PC-9 (cell line): ENCODE measurements around the gene FOXL2NB. TPM values are rescaled to one million over a fixed set of nuclear protein-coding genes. Genes with fewer than 3 reads are reported as not detected.

ENCODE experiments used
- BruUV-seq: library from RNA; stranded (reverse); fragments of 400-500 nt; replicated peaks from 2 replicates; lab custom pipeline; 2021; lab: Mats Ljungman, UMichigan
- CTCF ChIA-PET: fragments of 300-600 bp; sonication (Branson Sonifier 250); formaldehyde crosslinking; loops from one replicate; lab custom pipeline; 2022; ENCODE audit warnings: antibody characterized with exemption; lab: Charles Lee
- POLR2A ChIA-PET: fragments of 300-600 bp; sonication (Branson Sonifier 250); formaldehyde crosslinking; loops from one replicate; lab custom pipeline; 2022; ENCODE audit warnings: antibody characterized with exemption; ENCODE audit not compliant: unreplicated experiment; lab: Charles Lee
- DNase-seq, 2 experiments: peaks; one replicate each; pipeline versions ENCODE4 v3.0.0 to v3.0.0-alpha.2; 2015 to 2022; ENCODE audit warnings: mixed read lengths in 1 of 2
- H2AFZ ChIP-seq: fragments of 200-600 bp; sonication (generic); 2 replicates; pipeline ENCODE4 v1.8.1; 2017; ENCODE audit warnings: antibody characterized with exemption
- H3F3A ChIP-seq: fragments of 200-600 bp; sonication (generic); 2 replicates; pipeline ENCODE4 v1.8.1; 2017; ENCODE audit warnings: antibody characterized with exemption, mild to moderate bottlenecking, low read depth; ENCODE audit not compliant: insufficient read depth
- H3K27ac ChIP-seq: fragments of 200-600 bp; sonication (generic); 2 replicates; pipeline ENCODE4 v1.6.1; 2016; ENCODE audit warnings: mixed run types
- H3K27me3 ChIP-seq: fragments of 200-600 bp; sonication (generic); 2 replicates; pipeline ENCODE4 v1.6.1; 2016; ENCODE audit warnings: low read depth, mixed run types; ENCODE audit not compliant: insufficient read depth
- H3K36me3 ChIP-seq: fragments of 200-600 bp; sonication (generic); 2 replicates; pipeline ENCODE4 v1.6.1; 2016; ENCODE audit warnings: low read depth, mixed run types
- H3K4me1 ChIP-seq: fragments of 200-600 bp; sonication (generic); replicated peaks from 2 replicates; pipeline ENCODE4 v1.6.1; 2016; ENCODE audit warnings: mixed run types; ENCODE audit not compliant: insufficient read depth
- H3K4me2 ChIP-seq: fragments of 200-600 bp; sonication (generic); 2 replicates; pipeline ENCODE4 v1.6.1; 2017; ENCODE audit warnings: mixed run types
- H3K4me3 ChIP-seq: fragments of 200-600 bp; sonication (generic); 2 replicates; pipeline ENCODE4 v1.6.1; 2016; ENCODE audit warnings: mixed run types
- H3K79me2 ChIP-seq: fragments of 200-600 bp; sonication (generic); 2 replicates; pipeline ENCODE4 v1.6.1; 2017; ENCODE audit warnings: low read depth, mixed run types
- H3K9me2 ChIP-seq: fragments of 200-600 bp; sonication (generic); 2 replicates; pipeline ENCODE4 v1.8.1; 2017; ENCODE audit warnings: mild to moderate bottlenecking; ENCODE audit not compliant: insufficient read depth
- H3K9me3 ChIP-seq: fragments of 200-600 bp; sonication (generic); 2 replicates; pipeline ENCODE4 v1.8.1; 2016; ENCODE audit warnings: low read depth; ENCODE audit not compliant: insufficient read depth
- H4K20me1 ChIP-seq: fragments of 200-600 bp; sonication (generic); 2 replicates; pipeline ENCODE4 v1.8.1; 2017; ENCODE audit not compliant: insufficient read depth
- EZH2 ChIP-seq: fragments of 200-600 bp; sonication (generic); IDR thresholded peaks from 2 replicates; pipeline ENCODE4 v1.8.0; 2017; ENCODE audit warnings: antibody characterized with exemption, low read depth
- intact Hi-C: fragments of 100-400 bp; cut with micrococcal nuclease; formaldehyde crosslinking; loops from one replicate; pipeline ENCODE4 v1.10.0; 2022; ENCODE audit not compliant: unreplicated experiment
- total RNA-seq: library from RNA; stranded (reverse); gene quantifications from 2 replicates; pipeline ENCODE4 v1.2.3, GENCODE V29; 2021
- TF ChIP-seq, protein P1 (sequence below): fragments of 200-600 bp; sonication (generic); conservative IDR thresholded peaks from 2 replicates; pipeline ENCODE4 v1.6.1; 2017; ENCODE audit warnings: mixed run types, antibody characterized with exemption, mild to moderate bottlenecking, moderate library complexity

Gene FOXL2NB
- total RNA-seq, 1 experiment from 2014 or later: 0.09 TPM

DNA sequence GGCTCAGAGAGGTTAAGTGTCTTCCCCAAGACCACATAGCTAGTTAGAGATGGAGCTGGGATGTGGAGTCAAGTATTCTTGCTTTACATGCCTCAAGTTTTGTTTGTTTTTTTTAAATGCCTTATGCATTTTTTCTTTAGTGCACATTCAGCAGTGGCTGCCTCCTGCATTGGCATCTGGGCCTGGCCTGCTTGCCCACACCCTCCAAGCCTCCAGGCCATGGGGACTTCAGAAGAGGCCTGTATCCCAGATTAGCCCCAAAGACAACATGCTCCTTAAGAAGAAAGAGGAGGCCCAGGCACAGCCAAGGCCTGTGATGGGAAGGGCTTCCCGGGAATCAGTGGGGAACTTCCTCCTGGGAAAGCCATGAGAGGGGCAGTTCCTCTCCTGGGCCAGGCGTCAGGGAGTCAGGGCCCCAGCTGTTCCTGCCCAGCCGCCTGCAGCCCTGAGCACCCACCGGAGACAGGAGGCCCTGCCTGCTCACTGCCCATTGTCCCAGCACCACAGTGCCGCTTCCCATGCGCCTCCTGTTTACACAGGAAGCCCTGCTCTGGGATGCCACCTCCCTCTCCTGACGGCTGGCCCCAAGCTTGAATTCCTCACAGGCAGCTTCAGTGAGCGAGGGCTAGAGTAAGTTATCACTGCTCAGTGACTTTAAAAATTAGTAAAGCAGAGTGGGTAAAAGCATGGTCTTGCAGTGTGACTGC lies 16.0 kb downstream of the FOXL2NB start:
- no peaks in the 10 kb centered on the region for H3K9me2 ChIP-seq
- POLR2A ChIA-PET: no interaction called here

DNA sequence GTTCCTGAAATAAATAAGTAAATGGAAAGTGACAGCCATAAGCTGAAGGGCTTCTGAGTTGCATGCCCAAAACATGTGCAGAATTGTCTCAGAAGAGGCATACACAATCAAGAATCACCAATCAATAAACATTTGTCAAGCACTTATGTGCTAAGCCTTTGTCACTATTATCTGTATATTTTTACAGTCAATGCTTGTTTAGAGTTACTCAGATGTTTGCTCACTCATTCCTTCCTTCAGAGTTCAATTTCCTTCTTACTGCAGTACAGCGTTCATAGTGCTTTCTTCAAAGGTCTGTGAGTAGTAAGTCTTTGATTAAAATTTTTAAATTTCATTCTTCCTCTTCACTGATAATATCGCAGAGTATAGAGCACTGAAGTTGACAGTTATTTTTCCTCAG lies 17.2 kb downstream of the FOXL2NB start:
- TF ChIP-seq, protein P1, sequence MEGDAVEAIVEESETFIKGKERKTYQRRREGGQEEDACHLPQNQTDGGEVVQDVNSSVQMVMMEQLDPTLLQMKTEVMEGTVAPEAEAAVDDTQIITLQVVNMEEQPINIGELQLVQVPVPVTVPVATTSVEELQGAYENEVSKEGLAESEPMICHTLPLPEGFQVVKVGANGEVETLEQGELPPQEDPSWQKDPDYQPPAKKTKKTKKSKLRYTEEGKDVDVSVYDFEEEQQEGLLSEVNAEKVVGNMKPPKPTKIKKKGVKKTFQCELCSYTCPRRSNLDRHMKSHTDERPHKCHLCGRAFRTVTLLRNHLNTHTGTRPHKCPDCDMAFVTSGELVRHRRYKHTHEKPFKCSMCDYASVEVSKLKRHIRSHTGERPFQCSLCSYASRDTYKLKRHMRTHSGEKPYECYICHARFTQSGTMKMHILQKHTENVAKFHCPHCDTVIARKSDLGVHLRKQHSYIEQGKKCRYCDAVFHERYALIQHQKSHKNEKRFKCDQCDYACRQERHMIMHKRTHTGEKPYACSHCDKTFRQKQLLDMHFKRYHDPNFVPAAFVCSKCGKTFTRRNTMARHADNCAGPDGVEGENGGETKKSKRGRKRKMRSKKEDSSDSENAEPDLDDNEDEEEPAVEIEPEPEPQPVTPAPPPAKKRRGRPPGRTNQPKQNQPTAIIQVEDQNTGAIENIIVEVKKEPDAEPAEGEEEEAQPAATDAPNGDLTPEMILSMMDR: no peak
- TF ChIP-seq EZH2: no peak
- POLR2A ChIA-PET: no interaction called here
- Histone ChIP-seq H3K4me2 (no peak overlapping the region), H3K9me3 (no peaks in the 10 kb centered on the region), H3K36me3 (no peaks in the 10 kb centered on the region), H3K4me1 (no peaks in the 10 kb centered on the region), H3K4me3 (no peak overlapping the region), H4K20me1 (no peaks in the 10 kb centered on the region), H2AFZ (no peak overlapping the region), H3F3A (no peaks in the 10 kb centered on the region), H3K27ac (no peak overlapping the region), H3K79me2 (no peaks in the 10 kb centered on the region), H3K9me2 (no peaks in the 10 kb centered on the region), H3K27me3 (0 out of 2 replicates have a peak, but pooled peaks cover 5% of the 10 kb centered on the region)
- intact Hi-C loops: no loop called here
- DNase-seq: no peak
- no TSS peak for BruUV-seq
- CTCF ChIA-PET: no interaction called here

More for the DNA sequence above, 16.0 kb downstream of the FOXL2NB start:
- no peak overlapping the region for H3K4me3 ChIP-seq
- H2AFZ ChIP-seq: no peak overlapping the region
- H3K36me3 ChIP-seq: no peaks in the 10 kb centered on the region
- H3K79me2 ChIP-seq: no peaks in the 10 kb centered on the region
- intact Hi-C loops: no loop called here
- TF ChIP-seq EZH2: no peak
- TF ChIP-seq, protein P1: no peak
- 0 out of 2 replicates have a peak, but pooled peaks cover 5% of the 10 kb centered on the region for H3K27me3 ChIP-seq
- H3K27ac ChIP-seq: no peak overlapping the region
- no TSS peak for BruUV-seq
- CTCF ChIA-PET: no interaction called here
- no peak overlapping the region for H3K4me2 ChIP-seq
- no peak for DNase-seq
- no peaks in the 10 kb centered on the region for H3F3A ChIP-seq
- no peaks in the 10 kb centered on the region for H4K20me1 ChIP-seq
- H3K4me1 ChIP-seq: no peaks in the 10 kb centered on the region
- H3K9me3 ChIP-seq: no peaks in the 10 kb centered on the region

DNA sequence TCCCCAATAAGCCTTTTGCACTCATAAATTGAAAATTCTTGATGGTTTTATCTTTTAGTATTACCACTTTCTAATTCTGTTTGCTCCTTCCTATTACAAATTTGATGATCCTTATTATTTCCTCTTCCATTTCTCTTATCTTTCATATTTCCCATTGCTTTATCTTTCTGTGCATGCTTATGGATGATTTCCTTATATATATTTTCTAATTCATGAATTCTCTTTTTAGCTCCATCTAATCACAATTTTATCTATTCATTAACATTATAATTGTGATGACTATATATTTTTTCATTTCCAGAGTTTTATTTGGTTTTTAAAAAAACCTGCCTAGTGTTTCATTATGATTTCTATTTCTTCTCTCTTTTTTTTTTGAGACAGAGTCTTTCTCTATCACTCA lies 17.9 kb downstream of the FOXL2NB start:
- H3K4me1 ChIP-seq: no peaks in the 10 kb centered on the region
- H3K79me2 ChIP-seq: no peaks in the 10 kb centered on the region
- no peaks in the 10 kb centered on the region for H3K9me2 ChIP-seq
- POLR2A ChIA-PET: no interaction called here
- H3K4me2 ChIP-seq: no peak overlapping the region
- BruUV-seq: no TSS peak
- no peak overlapping the region for H3K27ac ChIP-seq
- H3K9me3 ChIP-seq: no peaks in the 10 kb centered on the region
- CTCF ChIA-PET: no interaction called here
- no peaks in the 10 kb centered on the region for H3K36me3 ChIP-seq
- no peak overlapping the region for H2AFZ ChIP-seq
- no peak overlapping the region for H3K4me3 ChIP-seq
- H3K27me3 ChIP-seq: 0 out of 2 replicates have a peak, but pooled peaks cover 5% of the 10 kb centered on the region
- no peaks in the 10 kb centered on the region for H4K20me1 ChIP-seq
- no peak for DNase-seq
- intact Hi-C loops: no loop called here
- TF ChIP-seq, protein P1: no peak
- TF ChIP-seq EZH2: no peak
- H3F3A ChIP-seq: no peaks in the 10 kb centered on the region
